Activated T-cell treated with anti-CD3 and anti-CD28 coated beads, Interleukin-2, amount 50 U/mL, for 48 hours (primary cell): Measurements from ENCODE around the gene ADAM8.
A peak's percentile ranks its signal among the peaks of the same experiment; 100 is the strongest.
"Not testable (repeated sequence)": the region's sequence is repeated elsewhere in the genome, so short reads cannot be mapped to it uniquely, and the experiment has no call there.

Experiments used
- DNase-seq, 2 experiments: peaks; one replicate each; pipeline ENCODE4 v3.0.0-alpha.2; 2020

Gene ADAM8

GRCh38 chr10:133229265-133230043, 47.2 kb downstream of the ADAM8 start:
- no peak for DNase-seq

- DNase-seq: no peak
Measured at GRCh38 chr10:133227256-133227655, 49.4 kb downstream of the ADAM8 start.

DNA sequence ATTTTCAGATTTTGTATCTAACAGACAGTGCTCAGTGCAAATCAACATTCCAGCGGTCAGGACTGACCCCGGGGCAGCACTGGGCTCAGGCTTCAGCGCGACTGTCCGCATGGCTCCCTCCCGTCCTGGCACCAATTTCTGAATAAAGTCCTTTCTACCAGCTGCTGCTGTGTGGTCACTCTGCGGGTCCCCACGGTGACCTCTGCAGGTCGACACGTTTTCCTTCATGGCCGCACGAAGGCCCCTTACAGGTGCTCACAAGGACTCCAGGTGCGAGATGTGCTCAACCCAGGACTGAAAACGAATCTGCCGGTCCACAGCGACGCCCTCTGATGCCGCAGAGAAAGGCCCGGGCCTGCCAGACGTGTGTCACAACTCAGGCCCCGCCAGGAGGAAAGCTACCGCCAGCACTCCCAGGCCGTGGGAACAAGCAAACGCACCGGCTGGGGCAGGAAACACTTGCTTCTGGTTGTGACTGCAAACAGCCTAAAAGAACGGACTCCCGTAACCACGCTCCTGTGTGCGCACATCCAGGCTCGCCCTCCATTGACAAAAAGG, 50.3 kb downstream of the ADAM8 start:
- no peak for DNase-seq

DNA sequence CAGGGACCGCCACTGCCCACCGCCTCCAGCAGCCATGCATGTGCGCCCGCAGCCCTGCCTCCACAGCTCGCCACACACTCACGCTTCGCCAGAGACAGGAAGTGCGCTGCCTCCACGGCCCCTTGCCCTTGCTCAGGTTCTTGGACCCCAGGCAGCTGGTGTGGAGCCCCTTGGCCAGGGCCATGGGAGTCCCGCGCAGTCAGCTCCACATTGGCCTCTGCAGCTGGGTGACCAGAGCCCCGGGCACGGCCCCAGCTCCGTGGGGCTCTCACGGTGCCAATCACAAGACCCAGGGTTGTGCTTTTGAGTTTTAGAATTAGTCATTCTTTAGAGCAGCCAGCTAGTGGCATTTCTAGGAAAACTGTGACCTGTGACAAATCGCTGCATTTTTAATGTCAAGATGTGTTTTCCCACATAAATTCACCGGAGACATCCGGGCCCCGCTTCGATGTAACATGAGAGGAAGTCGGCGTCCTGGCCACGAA, 50.9 kb downstream of the ADAM8 start:
- peak in 1 of 2 experiments; percentile 42 for DNase-seq

DNA sequence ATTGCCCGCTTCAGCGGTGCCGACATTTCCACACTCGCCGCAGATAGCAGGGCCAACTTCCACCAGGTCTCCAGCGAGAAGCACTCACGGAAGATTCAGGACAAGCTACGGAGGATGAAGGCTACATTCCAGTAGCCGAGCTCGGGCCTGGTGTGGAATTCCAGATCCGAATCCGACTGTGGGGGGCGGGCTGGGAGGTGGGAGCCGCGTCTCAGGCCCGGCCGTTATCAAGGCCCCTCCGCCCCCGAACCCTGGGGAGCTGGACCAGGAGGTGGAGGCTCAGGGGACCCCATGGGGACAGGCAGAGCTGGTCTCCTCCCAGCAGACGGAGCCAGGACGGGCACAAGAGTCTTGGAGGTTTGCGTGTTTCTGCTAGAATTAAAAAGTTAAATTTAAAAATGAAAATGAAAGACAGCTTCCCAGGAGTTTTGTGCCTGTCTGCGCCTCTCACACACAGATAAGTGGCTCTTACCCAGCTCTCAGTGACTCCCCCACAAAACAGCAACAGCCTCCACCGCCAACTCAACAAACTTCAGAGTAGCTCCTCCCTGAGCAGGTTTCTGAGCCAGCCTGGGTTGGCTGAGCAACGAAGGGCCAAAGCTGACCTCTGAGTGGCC, 51.8 kb downstream of the ADAM8 start:
- DNase-seq: no peak

DNA sequence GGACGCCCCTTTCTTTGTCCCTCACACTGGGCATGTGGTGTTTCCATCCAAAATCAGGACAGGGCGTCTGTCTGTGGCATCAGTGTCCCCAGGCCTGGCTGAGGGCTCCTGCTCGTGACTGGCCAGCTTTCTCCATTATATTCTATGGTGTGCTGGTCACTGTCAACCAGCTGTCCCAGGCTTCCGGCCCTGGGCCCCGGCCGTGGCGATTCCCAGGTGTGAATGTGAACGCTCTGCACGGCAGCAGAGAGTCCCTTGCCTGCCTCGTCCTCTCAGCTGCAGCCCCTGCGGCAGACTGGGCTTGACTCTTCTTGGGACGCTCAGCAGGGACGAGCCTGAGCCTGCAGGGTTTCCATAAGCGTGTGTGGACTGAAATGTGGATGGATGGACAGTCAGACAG, 52.6 kb downstream of the ADAM8 start:
- no peak for DNase-seq

- DNase-seq: not testable (repeated sequence)
Measured at GRCh38 chr10:133221756-133222155, 54.9 kb downstream of the ADAM8 start.

GRCh38 chr10:133221331-133221730, 55.3 kb downstream of the ADAM8 start:
- no peak for DNase-seq

GRCh38 chr10:133219782-133220181, 56.9 kb downstream of the ADAM8 start:
- no peak for DNase-seq

GRCh38 chr10:133218891-133219290, 57.8 kb downstream of the ADAM8 start:
- no peak for DNase-seq

- no peak for DNase-seq
Measured at GRCh38 chr10:133217800-133218589, 58.7 kb downstream of the ADAM8 start.

DNA sequence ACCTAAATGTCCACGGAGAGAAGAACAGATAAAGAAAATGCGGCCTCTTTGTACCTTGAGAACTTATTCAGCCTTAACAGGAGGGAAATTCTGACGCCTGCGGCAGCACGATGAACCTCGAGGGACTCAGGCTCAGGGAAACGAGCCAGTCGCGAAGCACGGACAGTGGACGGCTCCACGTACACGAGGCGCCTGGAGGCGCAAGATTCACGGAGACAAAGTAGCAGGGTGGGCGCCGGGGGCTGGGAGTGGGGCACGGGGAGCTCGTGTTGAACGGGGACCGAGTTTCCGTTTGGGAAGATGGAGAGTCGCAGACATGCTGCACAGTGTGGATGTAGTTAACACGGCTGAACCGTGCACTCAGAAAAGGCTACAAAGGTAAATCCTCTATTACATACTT, 59.9 kb downstream of the ADAM8 start:
- no peak for DNase-seq

GRCh38 chr10:133215586-133215985, 61.1 kb downstream of the ADAM8 start:
- DNase-seq: no peak

GRCh38 chr10:133214468-133215410, 61.9 kb downstream of the ADAM8 start:
- no peak for DNase-seq

GRCh38 chr10:133213641-133214467, 62.8 kb downstream of the ADAM8 start:
- DNase-seq: no peak

GRCh38 chr10:133212853-133213494, 63.7 kb downstream of the ADAM8 start:
- DNase-seq: no peak
